AG08396 (cell line): ENCODE results near the gene COPZ2.
"Not testable (repeated sequence)": the region's sequence is repeated elsewhere in the genome, so short reads cannot be mapped to it uniquely, and the experiment has no call there.

Experiments used
- DNase-seq: peaks from one replicate; pipeline ENCODE4 v3.0.0; 2012; ENCODE audit warnings: low spot score, mixed read lengths

Gene COPZ2

GRCh38 chr17:48056246-48056745, 18.7 kb upstream of the COPZ2 start:
- no peak for DNase-seq

- no peak for DNase-seq
Measured at GRCh38 chr17:48055531-48056245, 18.1 kb upstream of the COPZ2 start.

GRCh38 chr17:48054238-48055185, 16.9 kb upstream of the COPZ2 start:
- peak; percentile 51 for DNase-seq

GRCh38 chr17:48053758-48054237, 16.2 kb upstream of the COPZ2 start:
- DNase-seq, result no peak

- no peak for DNase-seq
Measured at GRCh38 chr17:48052956-48053757, 15.6 kb upstream of the COPZ2 start.

GRCh38 chr17:48051706-48052486, 14.3 kb upstream of the COPZ2 start:
- peak; percentile 52 for DNase-seq

GRCh38 chr17:48051283-48051682, 13.7 kb upstream of the COPZ2 start:
- DNase-seq, result no peak

GRCh38 chr17:48048384-48049126, 11.0 kb upstream of the COPZ2 start:
- DNase-seq, result peak; percentile 88

GRCh38 chr17:48047741-48048383, 10.3 kb upstream of the COPZ2 start, which contains the start of gene NFE2L1:
NFE2L1 (plus strand) TSS chr17:48048359; CDS start chr17:48051119, 2,760 bp downstream.
- DNase-seq, result peak; percentile 96

- no peak for DNase-seq
Measured at GRCh38 chr17:48047113-48047740, 9.6 kb upstream of the COPZ2 start.

- no peak for DNase-seq
Measured at GRCh38 chr17:48046296-48046695, 8.7 kb upstream of the COPZ2 start.

GRCh38 chr17:48045316-48046001, 7.9 kb upstream of the COPZ2 start:
- no peak for DNase-seq

- no peak for DNase-seq
Measured at GRCh38 chr17:48044851-48045250, 7.3 kb upstream of the COPZ2 start.

- no peak for DNase-seq
Measured at GRCh38 chr17:48043176-48043575, 5.6 kb upstream of the COPZ2 start.

- DNase-seq, result no peak
Measured at GRCh38 chr17:48038687-48039086, 1.1 kb upstream of the COPZ2 start.

- no peak for DNase-seq
Measured at GRCh38 chr17:48037838-48038323, 284 bp upstream of the COPZ2 start.

GRCh38 chr17:48036693-48037035, 933 bp downstream of the COPZ2 start:
- no peak for DNase-seq

- not testable (repeated sequence) for DNase-seq
Measured at GRCh38 chr17:48034734-48035133, 2.9 kb downstream of the COPZ2 start.

- DNase-seq, result no peak
Measured at GRCh38 chr17:48031966-48032365, 5.6 kb downstream of the COPZ2 start.
